IPS-20b (cell line): ENCODE measurements around the gene GNPAT.
"Not testable (repeated sequence)": the region's sequence is repeated elsewhere in the genome, so short reads cannot be mapped to it uniquely, and the experiment has no call there.

Experiments
- H3K27ac ChIP-seq: one replicate; pipeline ENCODE4 v1.5.1; 2013; ENCODE audit warnings: low read length
- H3K27me3 ChIP-seq: 2 replicates; pipeline ENCODE4 v1.6.1; 2013; ENCODE audit warnings: mild to moderate bottlenecking, low read length, inconsistent platforms; ENCODE audit not compliant: insufficient read depth
- H3K36me3 ChIP-seq: 2 replicates; pipeline ENCODE4 v1.6.1; 2013; ENCODE audit warnings: low read depth, mild to moderate bottlenecking, inconsistent platforms, low read length, moderate library complexity; ENCODE audit not compliant: insufficient read depth
- H3K4me1 ChIP-seq: 2 replicates; pipeline ENCODE4 v1.6.1; 2013; ENCODE audit warnings: mild to moderate bottlenecking, control low read depth, inconsistent platforms, low read length, moderate library complexity; ENCODE audit not compliant: insufficient read depth
- H3K4me3 ChIP-seq: 2 replicates; pipeline ENCODE4 v1.5.1; 2013; ENCODE audit warnings: mild to moderate bottlenecking, low read length, inconsistent platforms
- H3K9ac ChIP-seq: 2 replicates; pipeline ENCODE4 v1.6.1; 2013; ENCODE audit warnings: low read depth, mild to moderate bottlenecking, inconsistent platforms, low read length, moderate library complexity
- H3K9me3 ChIP-seq: 2 replicates; pipeline ENCODE4 v1.6.1; 2013; ENCODE audit warnings: mild to moderate bottlenecking, low read depth, low read length, inconsistent platforms; ENCODE audit not compliant: insufficient read depth

GNPAT gene

GRCh38 chr1:231201979-231202633 is 38.9 kb upstream of the GNPAT start:
- Histone ChIP-seq H3K27ac (no peak overlapping the region), H3K9ac (no peak overlapping the region), H3K9me3 (no peaks in the 10 kb centered on the region), H3K36me3 (no peaks in the 10 kb centered on the region), H3K4me3 (no peak overlapping the region), H3K27me3 (peaks cover 88% of the 10 kb centered on the region), H3K4me1 (no peaks in the 10 kb centered on the region)

GRCh38 chr1:231203259-231204057 is 37.6 kb upstream of the GNPAT start:
- no peaks in the 10 kb centered on the region for H3K9me3 ChIP-seq
- H3K9ac ChIP-seq = no peak overlapping the region
- H3K36me3 ChIP-seq = no peaks in the 10 kb centered on the region
- no peak overlapping the region for H3K4me3 ChIP-seq
- no peak overlapping the region for H3K27ac ChIP-seq
- H3K4me1 ChIP-seq = no peaks in the 10 kb centered on the region
- peaks cover 93% of the 10 kb centered on the region for H3K27me3 ChIP-seq

GRCh38 chr1:231206856-231207255 is 34.2 kb upstream of the GNPAT start:
- H3K4me1 ChIP-seq = no peaks in the 10 kb centered on the region
- H3K36me3 ChIP-seq = no peaks in the 10 kb centered on the region
- no peak overlapping the region for H3K27ac ChIP-seq
- no peak overlapping the region for H3K4me3 ChIP-seq
- no peak overlapping the region for H3K9ac ChIP-seq
- H3K9me3 ChIP-seq = no peaks in the 10 kb centered on the region
- peaks cover 88% of the 10 kb centered on the region for H3K27me3 ChIP-seq

GRCh38 chr1:231207437-231207836 is 33.6 kb upstream of the GNPAT start:
- Histone ChIP-seq H3K9me3 (no peaks in the 10 kb centered on the region), H3K4me1 (no peaks in the 10 kb centered on the region), H3K9ac (no peak overlapping the region), H3K4me3 (no peak overlapping the region), H3K27ac (no peak overlapping the region), H3K36me3 (no peaks in the 10 kb centered on the region), H3K27me3 (peaks cover 88% of the 10 kb centered on the region)

GRCh38 chr1:231208980-231209379 is 32.0 kb upstream of the GNPAT start:
- Histone ChIP-seq H3K4me3 (no peak overlapping the region), H3K27me3 (peaks cover 88% of the 10 kb centered on the region), H3K9ac (no peak overlapping the region), H3K9me3 (no peaks in the 10 kb centered on the region), H3K27ac (no peak overlapping the region), H3K36me3 (no peaks in the 10 kb centered on the region), H3K4me1 (no peaks in the 10 kb centered on the region)

GRCh38 chr1:231209531-231209930 is 31.5 kb upstream of the GNPAT start:
- Histone ChIP-seq H3K27ac (no peak overlapping the region), H3K9me3 (no peaks in the 10 kb centered on the region), H3K4me1 (no peaks in the 10 kb centered on the region), H3K36me3 (no peaks in the 10 kb centered on the region), H3K4me3 (no peak overlapping the region), H3K27me3 (peaks cover 88% of the 10 kb centered on the region), H3K9ac (no peak overlapping the region)

GRCh38 chr1:231210126-231210525 is 30.9 kb upstream of the GNPAT start:
- Histone ChIP-seq H3K9me3 (no peaks in the 10 kb centered on the region), H3K27ac (no peak overlapping the region), H3K4me1 (no peaks in the 10 kb centered on the region), H3K9ac (no peak overlapping the region), H3K27me3 (peaks cover 88% of the 10 kb centered on the region), H3K36me3 (no peaks in the 10 kb centered on the region), H3K4me3 (no peak overlapping the region)

GRCh38 chr1:231211005-231211857 is 29.8 kb upstream of the GNPAT start:
- Histone ChIP-seq H3K4me3 (peak overlapping the region; percentile 44; the same call in 1 of the 2 replicates), H3K27ac (no peak overlapping the region), H3K36me3 (no peaks in the 10 kb centered on the region), H3K27me3 (peaks cover 92% of the 10 kb centered on the region), H3K9ac (no peak overlapping the region), H3K4me1 (no peaks in the 10 kb centered on the region; the same call in 1 of the 2 replicates), H3K9me3 (no peaks in the 10 kb centered on the region)

- not testable (repeated sequence) for H3K4me1 ChIP-seq, H3K4me3 ChIP-seq, H3K9ac ChIP-seq, H3K36me3 ChIP-seq, H3K9me3 ChIP-seq, H3K27ac ChIP-seq
- H3K27me3 ChIP-seq = peaks cover 92% of the 10 kb centered on the region
Observed at GRCh38 chr1:231212301-231212700, 28.7 kb upstream of the GNPAT start.

GRCh38 chr1:231213831-231214573 is 27.0 kb upstream of the GNPAT start:
- Histone ChIP-seq H3K4me3 (no peak overlapping the region), H3K27ac (no peak overlapping the region), H3K4me1 (no peaks in the 10 kb centered on the region; the same call in 1 of the 2 replicates), H3K36me3 (no peaks in the 10 kb centered on the region), H3K9ac (no peak overlapping the region), H3K9me3 (no peaks in the 10 kb centered on the region), H3K27me3 (peaks cover 95% of the 10 kb centered on the region)
